Stomach smooth muscle (tissue), 2 donors: ENCODE results near the gene APIP.

Experiments used
- H3K27ac ChIP-seq: one replicate; pipeline ENCODE4 v1.7.0; 2013; ENCODE audit warnings: mild to moderate bottlenecking, low read length, inconsistent platforms
- H3K27me3 ChIP-seq, 2 donors: one replicate each; pipeline ENCODE4 v1.7.0; 2013; ENCODE audit warnings: low read length in 2 of 2; ENCODE audit not compliant: insufficient read depth in 2 of 2, control insufficient read depth in 1 of 2
- H3K36me3 ChIP-seq, 2 donors: one replicate each; pipeline ENCODE4 v1.7.0; 2013; ENCODE audit warnings: low read length in 2 of 2; ENCODE audit not compliant: control insufficient read depth in 2 of 2, insufficient read depth in 2 of 2
- H3K4me1 ChIP-seq: one replicate; pipeline ENCODE4 v1.7.0; 2013; ENCODE audit warnings: low read length; ENCODE audit not compliant: control insufficient read depth, insufficient read depth
- H3K4me3 ChIP-seq, 2 donors: one replicate each; pipeline ENCODE4 v1.7.0; 2013; ENCODE audit warnings: low read length in 2 of 2
- H3K9ac ChIP-seq, 2 donors: one replicate each; pipeline ENCODE4 v1.7.0; 2013; ENCODE audit warnings: low read length in 2 of 2, mild to moderate bottlenecking in 1 of 2
- H3K9me3 ChIP-seq, 2 donors: one replicate each; pipeline ENCODE4 v1.7.0; 2013; ENCODE audit warnings: low read length in 2 of 2; ENCODE audit not compliant: control insufficient read depth in 2 of 2
- donor health status: healthy.
- donor health status: Pancreatic carcinoma.

Gene APIP

GRCh38 chr11:34860518-34860917, 55.7 kb downstream of the APIP start:
- peaks cover 10% of the 10 kb centered on the region for H3K4me1 ChIP-seq
- no peak overlapping the region for H3K27ac ChIP-seq
- H3K9ac ChIP-seq, result no peak overlapping the region
- H3K36me3 ChIP-seq, result no peaks in the 10 kb centered on the region
- H3K27me3 ChIP-seq, result no peaks in the 10 kb centered on the region
- no peaks in the 10 kb centered on the region for H3K9me3 ChIP-seq
- no peak overlapping the region for H3K4me3 ChIP-seq

GRCh38 chr11:34860034-34860433, 56.1 kb downstream of the APIP start:
- Histone ChIP-seq H3K4me1 (peaks cover 10% of the 10 kb centered on the region), H3K9ac (no peak overlapping the region), H3K9me3 (no peaks in the 10 kb centered on the region), H3K4me3 (no peak overlapping the region), H3K36me3 (no peaks in the 10 kb centered on the region), H3K27ac (no peak overlapping the region), H3K27me3 (no peaks in the 10 kb centered on the region)

GRCh38 chr11:34859496-34859895, 56.7 kb downstream of the APIP start:
- H3K27ac ChIP-seq, result no peak overlapping the region

GRCh38 chr11:34857463-34857862, 58.7 kb downstream of the APIP start:
- Histone ChIP-seq H3K36me3 (no peaks in the 10 kb centered on the region), H3K27ac (no peak overlapping the region), H3K9ac (no peak overlapping the region), H3K9me3 (no peaks in the 10 kb centered on the region), H3K27me3 (no peaks in the 10 kb centered on the region), H3K4me3 (no peak overlapping the region), H3K4me1 (peaks cover 10% of the 10 kb centered on the region)

More at GRCh38 chr11:34859496-34859895, 56.7 kb downstream of the APIP start:
- no peak overlapping the region for H3K9ac ChIP-seq
- no peaks in the 10 kb centered on the region for H3K9me3 ChIP-seq
- H3K27me3 ChIP-seq, result no peaks in the 10 kb centered on the region
- H3K4me3 ChIP-seq, result no peak overlapping the region
- no peaks in the 10 kb centered on the region for H3K36me3 ChIP-seq
- H3K4me1 ChIP-seq, result peaks cover 10% of the 10 kb centered on the region

GRCh38 chr11:34856251-34856650, 59.9 kb downstream of the APIP start:
- peaks cover 10% of the 10 kb centered on the region for H3K4me1 ChIP-seq

GRCh38 chr11:34855754-34856095, 60.5 kb downstream of the APIP start:
- H3K27ac ChIP-seq, result no peak overlapping the region
- H3K4me1 ChIP-seq, result peaks cover 10% of the 10 kb centered on the region
- H3K9ac ChIP-seq, result no peak overlapping the region
- no peak overlapping the region for H3K4me3 ChIP-seq
- no peaks in the 10 kb centered on the region for H3K36me3 ChIP-seq
- no peaks in the 10 kb centered on the region for H3K9me3 ChIP-seq
- no peaks in the 10 kb centered on the region for H3K27me3 ChIP-seq

More at GRCh38 chr11:34856251-34856650, 59.9 kb downstream of the APIP start:
- no peak overlapping the region for H3K27ac ChIP-seq
- no peak overlapping the region for H3K4me3 ChIP-seq
- no peaks in the 10 kb centered on the region for H3K9me3 ChIP-seq
- H3K9ac ChIP-seq, result no peak overlapping the region
- no peaks in the 10 kb centered on the region for H3K36me3 ChIP-seq
- no peaks in the 10 kb centered on the region for H3K27me3 ChIP-seq

- no peaks in the 10 kb centered on the region for H3K9me3 ChIP-seq
- no peaks in the 10 kb centered on the region for H3K27me3 ChIP-seq
- H3K4me1 ChIP-seq, result peaks cover 7% of the 10 kb centered on the region
- H3K36me3 ChIP-seq, result no peaks in the 10 kb centered on the region
- H3K4me3 ChIP-seq, result no peak overlapping the region
- no peak overlapping the region for H3K9ac ChIP-seq
- no peak overlapping the region for H3K27ac ChIP-seq
Measured at GRCh38 chr11:34855021-34855753, 61.0 kb downstream of the APIP start.

- H3K9ac ChIP-seq, result no peak overlapping the region
- no peaks in the 10 kb centered on the region for H3K4me1 ChIP-seq
- H3K4me3 ChIP-seq, result no peak overlapping the region
- H3K27me3 ChIP-seq, result no peaks in the 10 kb centered on the region
- no peaks in the 10 kb centered on the region for H3K36me3 ChIP-seq
- no peak overlapping the region for H3K27ac ChIP-seq
- no peaks in the 10 kb centered on the region for H3K9me3 ChIP-seq
Measured at GRCh38 chr11:34851916-34852315, 64.3 kb downstream of the APIP start.

- Histone ChIP-seq H3K9me3 (no peaks in the 10 kb centered on the region), H3K4me1 (no peaks in the 10 kb centered on the region), H3K9ac (no peak overlapping the region), H3K4me3 (no peak overlapping the region), H3K36me3 (no peaks in the 10 kb centered on the region), H3K27me3 (no peaks in the 10 kb centered on the region), H3K27ac (no peak overlapping the region)
Measured at GRCh38 chr11:34850334-34850733, 65.8 kb downstream of the APIP start.

- Histone ChIP-seq H3K27me3 (peaks cover 0 to 2% of the 10 kb centered on the region in 2 donors), H3K9me3 (no peaks in the 10 kb centered on the region), H3K4me1 (no peaks in the 10 kb centered on the region), H3K27ac (no peak overlapping the region), H3K4me3 (no peak overlapping the region), H3K36me3 (no peaks in the 10 kb centered on the region), H3K9ac (no peak overlapping the region)
Measured at GRCh38 chr11:34846467-34846866, 69.7 kb downstream of the APIP start.

GRCh38 chr11:34844463-34845112, 71.6 kb downstream of the APIP start:
- Histone ChIP-seq H3K36me3 (no peaks in the 10 kb centered on the region), H3K27me3 (peaks cover 0 to 2% of the 10 kb centered on the region in 2 donors), H3K9me3 (no peaks in the 10 kb centered on the region), H3K4me1 (no peaks in the 10 kb centered on the region), H3K4me3 (no peak overlapping the region), H3K9ac (no peak overlapping the region), H3K27ac (no peak overlapping the region)
